Stimulated activated CD4-positive, alpha-beta T cell treated with anti-CD3 and anti-CD28 coated beads, TNF-alpha, amount 100 ng/mL, for 48 hours (primary cell): ENCODE measurements around the gene CCSER2.

Experiments used
- DNase-seq, 3 donors: peaks; one replicate each; pipeline ENCODE4 v3.0.0-alpha.2; 2020; ENCODE audit warnings: low read depth in 3 of 3

CCSER2 gene

DNA sequence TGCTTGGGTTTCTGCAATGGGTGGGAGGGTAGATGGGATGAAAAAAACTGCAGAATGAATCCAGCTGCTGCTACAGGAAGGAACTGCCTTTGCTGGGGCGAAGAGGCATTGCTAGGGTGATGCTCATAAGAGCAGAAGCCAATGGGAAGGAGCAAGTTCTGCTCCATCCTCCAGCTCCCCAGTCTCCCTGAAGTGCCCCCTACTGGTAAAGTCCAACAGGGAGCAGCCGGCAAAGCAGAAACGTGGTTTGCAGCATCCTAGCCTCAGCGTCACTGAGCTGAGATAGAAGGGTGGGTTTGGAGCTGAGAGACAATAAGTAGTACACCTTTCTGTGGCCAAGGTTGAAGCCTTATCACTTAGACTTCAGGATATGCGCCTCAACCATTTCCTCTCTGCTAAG, 220.5 kb downstream of the CCSER2 start:
- DNase-seq: no peak

DNA sequence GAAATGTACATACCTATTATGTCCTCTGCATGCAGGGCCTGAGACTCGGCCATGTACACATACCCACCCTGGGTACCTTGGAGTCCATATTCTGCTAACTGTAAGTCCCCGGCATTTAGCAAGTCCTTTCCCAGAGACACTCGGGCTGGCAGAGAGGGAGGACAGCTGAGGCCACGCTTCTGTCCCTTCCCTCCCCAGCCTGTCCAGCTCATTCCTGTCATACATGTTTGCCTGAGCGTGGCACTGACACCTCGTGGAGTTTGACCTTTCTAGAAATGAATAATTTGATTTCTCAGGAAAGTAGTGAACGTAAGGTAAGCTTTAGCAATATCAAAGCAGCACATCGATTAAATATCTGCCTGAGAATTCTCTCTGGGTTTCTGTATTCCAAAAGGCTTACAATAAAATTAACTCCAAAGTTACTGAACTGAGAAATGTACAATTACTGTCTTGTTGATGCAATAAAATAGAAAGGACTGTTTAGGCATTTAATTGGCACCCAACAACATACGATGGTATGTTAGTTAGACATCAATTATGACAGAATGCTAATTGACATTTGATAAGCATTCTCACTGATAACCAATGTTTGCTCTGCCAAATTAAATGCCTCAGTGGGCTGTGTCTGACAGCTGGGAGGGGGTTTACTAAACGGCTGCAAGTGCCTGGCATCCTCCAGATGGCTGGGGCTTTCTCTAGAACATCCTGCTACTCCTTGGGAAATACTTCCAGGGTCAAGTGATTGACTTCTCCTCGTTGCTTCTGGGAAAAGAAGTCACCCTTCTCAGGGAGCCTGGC, 221.2 kb downstream of the CCSER2 start:
- DNase-seq: no peak

DNA sequence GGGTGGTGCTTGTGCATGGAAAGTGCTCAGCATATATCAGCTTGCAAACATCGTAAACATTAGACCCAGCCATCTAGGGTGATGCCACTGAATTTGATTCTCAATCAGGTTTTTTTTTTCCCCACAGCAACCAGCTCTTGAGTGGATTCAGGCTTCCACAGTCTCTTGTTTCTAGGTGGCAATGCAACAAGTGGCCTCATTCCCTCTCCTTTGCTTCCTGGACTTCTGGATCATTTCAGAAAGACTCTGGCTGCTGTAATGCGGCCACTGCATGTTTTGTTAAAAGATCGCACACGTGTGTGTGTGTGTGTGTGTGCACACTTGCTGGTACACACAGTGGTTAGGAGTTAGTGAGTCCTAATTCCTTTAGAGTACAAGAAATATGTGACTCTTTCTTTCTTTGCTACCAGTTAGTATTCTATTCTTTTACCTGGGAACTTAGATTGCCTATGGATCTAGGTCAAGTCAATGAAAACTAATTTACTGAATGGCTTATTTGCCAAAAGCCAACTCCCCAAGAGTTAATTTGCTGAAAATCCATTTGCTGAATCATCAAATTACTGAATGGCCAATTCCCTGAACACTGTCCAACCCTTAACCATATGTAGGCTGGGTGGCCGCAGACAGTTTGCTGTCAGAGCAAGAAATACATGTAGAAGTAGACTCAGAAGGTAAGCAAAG, 222.5 kb downstream of the CCSER2 start:
- no peak for DNase-seq

DNA sequence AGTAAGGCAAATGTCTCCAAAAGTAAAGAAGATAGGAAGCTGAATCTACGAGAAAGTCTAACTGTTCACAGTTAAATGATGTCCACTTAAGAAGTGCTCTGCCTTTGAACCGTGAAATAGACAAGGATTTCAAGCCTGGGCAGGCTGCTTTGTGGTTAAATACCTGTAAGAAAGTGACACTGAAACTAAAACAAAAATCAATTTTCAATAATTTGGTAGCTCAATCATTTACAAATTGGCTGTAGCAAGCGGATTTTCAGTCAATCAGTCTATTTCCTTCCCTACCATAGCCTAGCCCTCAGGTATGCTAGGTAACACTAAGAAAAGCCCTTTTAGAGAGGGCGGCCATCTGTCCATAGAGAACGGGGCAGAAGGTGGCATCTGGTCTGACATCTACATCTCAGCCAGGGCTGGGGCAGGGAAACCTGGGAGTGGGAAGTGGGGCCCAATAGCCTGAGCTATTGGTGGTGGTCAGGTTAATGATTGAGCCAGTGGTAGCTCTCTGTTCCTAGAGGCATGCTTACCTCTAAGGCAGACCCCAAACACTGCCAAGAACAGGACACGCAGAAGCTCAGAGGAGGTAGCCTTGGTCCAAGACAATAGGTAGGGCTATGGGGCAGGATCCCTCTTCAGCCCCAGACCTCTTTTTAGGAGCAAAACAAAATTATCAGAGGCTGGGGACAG, 223.2 kb downstream of the CCSER2 start:
- no peak for DNase-seq

DNA sequence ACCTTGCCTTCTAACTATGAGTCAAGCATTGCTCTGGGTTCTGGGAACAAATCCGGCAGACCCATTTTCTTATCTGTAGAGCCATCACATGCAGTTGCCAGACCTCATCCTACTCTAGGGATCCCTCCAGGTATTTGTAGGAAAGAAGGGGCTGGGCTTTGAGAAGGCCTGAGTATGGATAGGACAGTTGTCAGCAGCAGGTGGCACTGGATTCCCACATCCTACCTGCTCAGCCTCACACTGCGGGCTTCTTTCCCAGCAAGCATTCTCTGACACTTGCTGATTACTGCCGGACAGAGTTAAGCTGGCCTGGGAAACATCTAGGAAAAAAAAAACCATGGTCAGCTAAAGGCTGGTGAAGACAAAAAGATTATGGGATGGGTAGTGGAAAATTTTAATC, 224.1 kb downstream of the CCSER2 start:
- no peak for DNase-seq

DNA sequence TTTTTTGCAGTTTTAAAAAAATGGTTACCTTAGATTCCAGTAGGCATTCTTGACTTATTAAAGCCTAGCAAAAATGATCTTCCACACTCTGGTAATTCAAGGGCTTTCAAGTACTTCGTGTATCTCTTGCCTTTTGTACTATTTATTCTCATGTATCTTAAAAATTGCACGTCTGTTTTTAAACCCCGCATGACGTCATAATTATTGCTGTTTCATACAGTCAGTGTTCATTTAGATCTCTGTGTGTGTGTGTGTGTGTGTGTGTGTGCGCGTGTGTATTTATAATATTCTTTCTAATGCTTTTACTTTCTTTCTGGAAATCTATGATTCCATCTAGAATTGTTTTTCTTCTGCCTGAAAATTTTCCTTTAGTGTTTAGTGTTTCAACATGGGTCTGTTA, 234.2 kb downstream of the CCSER2 start:
- DNase-seq: no peak

DNA sequence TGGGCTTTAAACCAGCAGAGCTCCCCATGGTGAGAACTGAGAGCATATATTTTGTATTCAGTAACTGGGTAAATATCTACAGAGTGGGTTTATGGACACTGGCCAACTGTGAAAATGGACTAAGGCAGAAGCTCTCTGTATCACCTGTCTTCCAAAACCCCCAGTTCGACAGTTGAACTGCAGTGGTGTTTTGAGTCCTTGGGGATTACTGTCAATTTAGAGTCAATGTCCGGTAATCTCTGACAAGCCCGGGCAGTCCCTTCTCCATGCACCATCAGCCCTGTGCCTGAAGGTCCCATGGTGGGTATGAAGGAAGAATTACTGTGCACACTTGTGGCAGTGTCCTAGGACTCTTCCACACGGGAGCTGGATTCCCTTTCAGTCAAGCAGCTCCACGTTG, 235.0 kb downstream of the CCSER2 start:
- DNase-seq: no peak

DNA sequence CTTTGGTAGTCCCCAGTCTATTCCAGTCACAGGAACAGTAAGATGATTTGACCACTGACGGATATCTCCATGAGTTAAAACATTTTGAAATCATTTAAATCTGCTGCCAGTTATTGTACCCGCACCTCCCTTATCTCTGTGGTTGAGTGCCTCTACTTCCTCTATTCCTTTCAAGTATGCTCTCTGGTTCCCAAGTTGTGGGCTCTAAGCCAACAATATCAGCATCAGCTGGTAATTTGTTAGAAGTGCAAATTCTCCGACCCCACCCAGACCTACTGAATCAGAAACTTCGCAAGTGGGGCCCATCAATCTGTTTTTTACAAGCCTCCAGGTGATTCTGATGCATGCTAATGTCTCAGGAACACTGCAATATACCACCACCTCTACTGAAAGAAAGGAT, 235.5 kb downstream of the CCSER2 start:
- no peak for DNase-seq

DNA sequence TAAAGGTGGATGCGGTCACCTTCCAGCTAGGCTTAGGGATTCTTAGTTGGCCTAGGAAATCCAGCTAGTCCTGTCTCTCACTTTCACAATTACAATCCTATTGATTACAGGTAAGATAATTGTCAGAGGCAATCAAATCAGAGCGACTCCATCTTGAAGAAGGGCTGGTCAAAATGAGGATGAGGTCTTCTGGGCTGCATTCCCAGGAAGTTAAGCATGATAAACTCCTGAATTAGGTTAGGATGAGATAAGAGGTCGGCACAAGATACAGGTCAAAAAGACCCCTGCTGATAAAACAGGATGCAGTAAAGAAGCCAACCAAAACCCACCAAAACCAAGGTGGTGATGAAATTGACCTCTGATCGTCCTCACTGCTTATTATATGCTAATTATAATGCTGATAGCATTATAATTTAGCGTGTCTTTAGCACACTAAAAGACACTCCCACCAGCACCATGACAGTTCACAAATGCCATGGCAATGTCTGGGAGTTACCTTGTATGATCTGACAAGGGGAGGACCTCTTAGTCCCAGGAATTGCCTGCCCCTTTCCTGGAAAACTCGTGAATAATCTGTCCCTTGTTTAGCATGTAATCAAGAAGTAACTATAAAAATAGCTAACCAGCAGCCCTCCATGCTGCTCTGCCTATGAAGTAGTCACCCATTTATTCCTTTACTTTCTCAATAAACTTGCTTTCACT, 237.6 kb downstream of the CCSER2 start:
- no peak for DNase-seq

DNA sequence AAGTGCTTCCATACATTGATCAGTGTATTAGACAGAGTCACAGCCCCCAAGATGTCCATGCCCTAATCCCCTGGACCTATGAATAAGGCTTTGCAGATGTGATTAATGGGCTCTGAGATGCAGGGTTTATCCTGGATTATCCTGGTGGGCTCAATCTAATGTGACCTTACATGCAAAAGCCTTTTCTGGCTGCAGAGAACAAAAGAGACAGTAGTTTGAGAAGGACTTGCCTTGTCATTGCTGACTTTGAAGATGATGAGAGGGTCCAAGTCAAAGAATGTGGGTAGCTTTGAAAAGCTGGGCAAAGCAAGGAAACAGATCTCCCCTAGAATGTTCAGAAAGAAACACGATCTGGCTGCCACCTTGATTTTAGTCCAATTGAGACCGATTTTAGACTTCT, 238.7 kb downstream of the CCSER2 start:
- DNase-seq: no peak
